HEK293T (cell line): ENCODE results near the gene RAP1GAP.

Experiments used
- CTBP1 ChIP-seq: fragments of 450-650 bp; IDR thresholded peaks from 2 replicates; pipeline ENCODE4 v1.6.1; 2016; ENCODE audit warnings: borderline replicate concordance
- ELF4 ChIP-seq: fragments of 450-650 bp; IDR thresholded peaks from 2 replicates; pipeline ENCODE4 v1.6.1; 2017; ENCODE audit warnings: antibody characterized with exemption
- FOXA1 ChIP-seq: fragments of 450-650 bp; IDR thresholded peaks from 2 replicates; pipeline ENCODE4 v1.6.1; 2016; ENCODE audit warnings: mild to moderate bottlenecking
- FOXM1 ChIP-seq: fragments of 450-650 bp; IDR thresholded peaks from 2 replicates; pipeline ENCODE4 v1.6.1; 2017; ENCODE audit warnings: mild to moderate bottlenecking, borderline replicate concordance
- HDGF ChIP-seq: fragments of 450-650 bp; IDR thresholded peaks from 2 replicates; pipeline ENCODE4 v1.6.1; 2017; ENCODE audit warnings: antibody characterized with exemption, borderline replicate concordance
- NFRKB ChIP-seq: fragments of 450-650 bp; IDR thresholded peaks from 2 replicates; pipeline ENCODE4 v1.6.1; 2016; ENCODE audit warnings: mild to moderate bottlenecking, moderate library complexity
- PKNOX1 ChIP-seq: fragments of 450-650 bp; IDR thresholded peaks from 2 replicates; pipeline ENCODE4 v1.6.1; 2016
- SP1 ChIP-seq: fragments of 450-650 bp; IDR thresholded peaks from 2 replicates; pipeline ENCODE4 v1.6.1; 2017
- SUZ12 ChIP-seq: fragments of 450-650 bp; IDR thresholded peaks from 2 replicates; pipeline ENCODE4 v1.6.1; 2016; ENCODE audit warnings: mild to moderate bottlenecking
- ZNF384 ChIP-seq: fragments of 450-650 bp; IDR thresholded peaks from 2 replicates; pipeline ENCODE4 v1.6.1; 2016

GRCh38 chr1:21629971-21630370 is 39.2 kb downstream of the RAP1GAP start:
- TF ChIP-seq FOXM1 (no peak), ELF4 (no peak), ZNF384 (no peak), CTBP1 (no peak), SP1 (no peak), NFRKB (no peak), PKNOX1 (no peak), HDGF (no peak), FOXA1 (no peak), SUZ12 (no peak)
